ENCODE results near the gene TCERG1L.
"Not testable (repeated sequence)": the region's sequence is repeated elsewhere in the genome, so short reads cannot be mapped to it uniquely, and the experiment has no call there.

TCERG1L gene

DNA sequence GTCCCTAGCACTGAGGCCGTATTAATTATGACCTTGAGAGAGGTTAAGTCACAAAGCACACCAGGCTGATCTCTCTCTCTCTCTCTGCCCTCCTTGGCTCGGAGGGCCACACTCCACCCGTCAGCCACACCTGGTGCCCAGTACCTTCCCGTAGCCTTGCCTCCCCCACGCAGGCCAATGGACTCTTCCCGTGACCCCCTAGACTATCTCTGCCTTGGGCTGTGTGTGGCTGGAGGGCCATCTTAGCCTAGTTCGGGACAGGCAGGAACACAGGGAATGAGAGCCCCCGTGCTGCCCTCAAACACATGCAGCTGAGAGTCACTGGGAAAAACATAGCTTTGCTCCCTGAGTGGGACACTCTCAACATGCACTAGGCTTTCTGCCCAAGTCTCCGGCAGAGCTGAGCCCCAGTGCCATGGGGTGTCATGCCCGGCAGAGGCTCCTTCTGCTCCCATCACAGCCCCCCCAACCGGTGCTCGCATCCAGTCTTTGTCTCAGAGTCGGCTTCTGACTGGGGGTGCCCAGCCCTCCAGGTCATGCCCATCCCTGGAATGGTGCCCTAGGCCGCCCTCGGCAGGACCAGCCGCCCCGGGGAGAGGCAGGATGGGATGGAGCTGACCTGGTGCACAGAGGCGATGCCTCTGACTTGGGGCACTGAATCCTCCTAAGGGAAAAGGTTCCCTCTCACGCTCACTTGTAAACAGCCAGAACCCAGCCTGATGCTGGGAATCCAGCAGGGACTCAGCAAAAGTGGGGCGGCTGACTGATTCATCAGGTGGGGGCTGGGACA is 63.0 kb downstream of the TCERG1L start:
- DNase-seq (ENCODE audit: low read depth): no peak

DNA sequence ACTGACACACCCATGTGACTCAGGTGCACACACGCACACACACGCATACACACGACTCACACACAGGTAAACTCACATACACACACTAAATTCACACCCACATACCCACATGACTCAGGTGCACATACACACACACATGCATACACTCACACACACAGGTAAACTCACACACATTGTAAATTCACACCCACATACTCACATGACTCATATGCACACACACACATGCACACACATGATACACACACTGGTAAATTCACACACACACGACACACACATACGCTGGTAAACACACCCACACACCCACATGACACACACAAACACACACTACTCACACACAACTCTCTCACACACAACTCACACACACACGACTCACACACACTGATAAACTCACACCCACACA is 63.6 kb downstream of the TCERG1L start:
- DNase-seq (ENCODE audit: low read depth): no peak

DNA sequence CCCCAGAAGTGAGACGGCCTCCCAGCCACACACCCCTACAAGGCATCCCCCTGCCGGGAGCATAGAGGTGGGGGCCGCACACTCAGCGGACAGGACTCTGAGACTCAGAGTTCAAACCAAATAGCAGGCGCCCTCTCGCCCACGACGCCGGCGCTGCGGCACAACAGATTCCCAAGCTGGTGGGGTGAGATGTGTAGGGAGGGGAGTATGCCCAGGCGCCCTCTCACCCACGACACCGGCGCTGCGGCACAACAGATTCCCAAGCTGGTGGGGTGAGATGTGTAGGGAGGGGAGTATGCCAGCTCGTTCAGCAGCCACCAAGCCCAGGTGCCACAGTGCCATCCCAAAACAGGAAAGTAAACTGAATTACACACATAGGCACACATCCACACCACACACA is 64.7 kb downstream of the TCERG1L start:
- no peak for DNase-seq (ENCODE audit: low read depth)

DNA sequence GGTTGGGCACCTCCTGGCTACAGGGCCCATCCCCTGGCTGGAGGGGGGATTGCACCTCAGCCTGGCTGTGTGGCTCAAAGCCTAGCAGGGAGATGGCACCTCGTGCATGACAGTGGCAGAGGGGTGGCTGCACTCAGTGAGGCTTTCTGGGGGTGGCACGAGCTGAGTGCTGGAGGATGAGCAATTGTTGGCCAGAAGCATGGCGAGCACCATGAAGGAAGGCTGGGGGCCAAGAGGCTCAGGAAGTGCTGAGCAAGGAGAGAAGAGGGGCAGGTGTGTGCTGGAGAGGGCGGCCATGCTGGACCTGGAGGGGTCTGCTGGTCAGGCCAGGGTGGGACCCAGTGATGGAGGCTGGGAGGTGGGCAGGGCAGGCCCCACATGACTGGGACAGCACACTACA is 65.4 kb downstream of the TCERG1L start:
- no peak for DNase-seq (ENCODE audit: low read depth)

DNA sequence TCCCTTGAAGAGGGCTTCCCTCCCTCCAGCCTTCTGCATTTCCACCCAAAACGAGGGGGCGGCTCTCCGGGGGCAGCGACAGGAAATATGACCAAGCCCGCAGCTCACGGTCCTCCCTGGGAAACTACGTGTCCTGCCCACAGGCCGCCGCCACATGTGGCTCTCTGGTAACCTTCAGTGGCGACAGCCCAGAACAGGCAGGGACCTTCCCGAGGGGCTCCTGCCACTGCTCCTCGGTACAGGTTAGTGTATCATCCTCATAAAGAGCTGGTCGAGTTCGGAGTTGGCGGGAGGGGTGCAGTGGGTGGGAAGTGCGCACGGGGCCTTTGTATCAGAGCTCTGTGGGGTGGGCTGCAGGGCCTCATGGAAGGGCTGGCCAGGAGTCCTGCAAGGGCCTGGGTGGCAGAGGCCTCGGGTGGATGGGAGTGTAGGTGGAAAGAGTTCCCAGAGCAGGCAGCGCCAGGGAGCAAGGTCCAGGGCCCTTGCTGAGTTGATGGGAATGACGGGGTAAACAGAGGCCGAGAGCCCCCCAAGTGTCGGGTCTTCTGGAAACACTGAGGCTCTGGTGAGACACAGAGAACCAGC is 66.0 kb downstream of the TCERG1L start:
- no peak for DNase-seq (ENCODE audit: low read depth)

DNA sequence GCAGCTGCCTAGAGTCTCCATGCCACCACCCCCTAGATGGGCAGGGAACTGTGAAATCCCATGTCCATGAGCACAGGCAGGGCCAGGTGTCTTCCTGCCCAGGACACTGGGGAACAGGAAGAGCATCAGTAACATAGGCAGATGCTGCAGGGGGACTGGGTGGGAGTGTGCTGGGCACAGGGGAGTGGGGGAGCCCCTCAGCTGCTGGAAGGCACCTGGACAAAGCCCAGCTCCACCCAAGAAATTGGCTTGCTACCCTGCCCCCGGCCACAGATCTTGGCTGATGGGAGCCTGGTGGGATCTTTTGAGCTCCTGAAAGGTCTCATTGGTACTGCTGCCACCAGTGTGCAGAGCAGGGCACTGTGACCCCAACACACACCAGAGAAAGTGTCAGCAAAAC is 66.7 kb downstream of the TCERG1L start:
- DNase-seq (ENCODE audit: low read depth): no peak

DNA sequence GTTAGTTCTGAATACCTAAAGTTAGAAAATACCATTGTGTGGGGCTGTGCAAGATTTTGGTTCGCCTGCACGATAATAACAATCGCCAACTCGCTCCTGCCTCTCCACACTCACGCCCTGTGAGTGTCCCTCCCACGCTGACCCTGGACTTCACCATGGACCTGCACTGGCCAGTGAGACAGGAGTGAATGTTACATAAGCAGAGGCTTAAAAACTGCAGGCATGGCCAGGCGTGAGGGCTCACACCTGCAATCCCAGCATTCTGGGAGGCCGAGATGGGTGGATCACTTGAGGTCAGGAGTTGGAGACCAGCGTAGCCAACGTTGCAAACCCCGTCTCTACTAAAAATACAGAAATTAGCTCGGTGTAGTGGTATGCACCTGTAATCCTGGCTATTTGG is 68.4 kb downstream of the TCERG1L start:
- DNase-seq (ENCODE audit: low read depth): no peak

DNA sequence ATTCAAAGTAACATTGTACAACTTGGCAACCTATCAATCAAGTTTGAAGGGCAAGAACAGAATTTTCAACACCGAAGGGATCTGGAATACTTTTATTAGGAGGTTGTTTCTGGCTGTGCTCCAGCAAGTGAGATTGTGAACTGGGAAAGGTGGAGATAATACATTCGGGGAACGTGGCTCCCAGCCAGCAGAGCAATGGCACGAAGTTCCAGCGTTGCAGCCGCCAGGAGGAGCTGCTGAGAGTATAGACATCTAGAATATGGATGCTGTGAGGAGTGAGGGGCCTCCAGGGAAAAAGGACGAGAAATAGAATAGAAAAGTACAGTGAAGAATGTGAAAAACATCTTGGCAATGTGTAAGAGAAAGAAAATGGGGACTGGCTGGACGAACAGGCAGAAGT is 69.5 kb downstream of the TCERG1L start:
- no peak for DNase-seq (ENCODE audit: low read depth)

DNA sequence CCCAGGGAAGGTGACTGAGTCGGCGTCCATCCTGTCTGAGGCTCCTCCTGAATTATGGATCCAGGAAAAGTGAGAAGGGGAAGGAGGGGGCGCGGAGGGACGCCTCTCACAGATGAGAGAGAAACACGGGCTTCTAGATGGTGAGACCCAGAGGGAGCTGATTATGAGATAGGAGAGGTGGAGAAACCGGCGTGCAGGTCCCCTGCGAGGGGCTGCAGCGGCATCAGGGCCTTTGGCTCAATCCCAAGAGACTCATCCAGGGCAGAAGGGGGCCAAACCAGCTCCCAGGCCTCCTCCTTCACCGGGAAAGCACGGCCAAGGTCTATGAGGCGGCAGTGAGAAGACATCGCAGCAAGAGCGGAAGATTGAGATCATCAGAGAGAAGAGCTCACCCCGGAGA is 70.8 kb downstream of the TCERG1L start:
- DNase-seq (ENCODE audit: low read depth): no peak

DNA sequence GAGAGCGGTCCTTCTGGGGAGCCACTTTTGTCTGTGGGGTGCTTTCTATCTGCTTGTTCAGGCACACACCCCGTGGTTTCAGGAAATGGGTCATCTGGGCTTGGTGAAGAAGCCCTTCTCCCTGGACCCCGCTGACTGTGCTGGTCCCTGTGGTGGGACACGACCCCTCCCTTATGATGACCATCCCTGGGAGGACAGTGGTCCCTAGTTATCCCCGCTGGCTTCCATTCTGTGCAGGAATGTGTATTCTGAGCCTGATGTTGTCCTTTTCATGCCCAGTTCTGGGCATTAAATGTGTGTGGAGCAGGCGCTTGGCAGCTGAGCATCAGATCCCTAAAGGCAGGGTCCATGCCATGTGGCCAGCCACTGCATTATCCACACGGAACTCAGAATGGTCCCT is 71.6 kb downstream of the TCERG1L start:
- no peak for DNase-seq (ENCODE audit: low read depth)

DNA sequence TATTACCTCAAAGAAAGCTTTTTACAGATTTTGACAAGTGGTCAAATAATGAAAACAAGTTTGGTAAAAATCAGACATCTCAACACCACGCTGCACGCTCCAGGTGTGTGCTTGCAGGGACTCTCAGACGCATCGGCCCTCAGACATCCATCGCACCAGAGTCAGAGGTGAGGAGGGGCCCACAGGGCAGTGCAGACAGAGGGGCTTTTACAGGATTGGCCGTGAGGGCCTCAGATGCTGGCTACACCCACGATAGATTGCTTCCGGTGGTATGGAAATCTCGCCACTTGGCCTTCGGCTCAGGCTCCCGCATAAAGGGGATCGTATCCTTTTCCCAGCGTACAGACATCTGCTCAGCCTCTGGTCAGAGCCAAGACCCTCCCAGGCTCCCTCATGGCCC is 72.1 kb downstream of the TCERG1L start:
- DNase-seq (ENCODE audit: low read depth): no peak

DNA sequence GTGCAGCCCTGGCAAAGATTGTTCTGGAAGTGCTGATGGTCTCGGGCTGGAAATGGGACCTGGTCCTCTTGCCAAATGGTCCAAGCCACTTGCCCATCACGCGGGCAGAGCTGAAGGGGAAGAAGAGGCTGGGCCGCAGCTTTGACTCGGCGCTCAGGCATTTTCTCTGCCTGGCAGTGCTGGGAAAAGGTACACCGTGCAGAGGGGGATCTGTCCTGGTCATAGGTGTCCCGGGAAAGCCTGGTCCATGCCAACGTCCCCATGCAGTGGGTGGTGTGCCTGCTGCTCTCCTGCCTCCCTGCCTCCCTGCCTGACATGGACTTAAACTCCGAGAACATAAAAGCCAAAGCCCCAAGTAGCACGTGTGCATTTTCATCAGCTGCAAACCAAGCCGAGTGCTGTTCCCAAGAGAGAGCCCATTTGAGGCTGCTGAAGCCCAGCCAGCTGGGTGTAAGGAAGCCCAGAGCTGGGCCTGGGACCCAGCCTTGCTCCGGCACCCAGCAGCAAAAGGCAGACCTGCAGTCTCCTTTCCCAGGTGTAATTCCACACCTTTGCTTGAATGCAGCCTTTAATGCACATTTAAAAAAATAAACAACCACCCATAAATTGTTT is 72.7 kb downstream of the TCERG1L start:
- no peak for DNase-seq (ENCODE audit: low read depth)

DNA sequence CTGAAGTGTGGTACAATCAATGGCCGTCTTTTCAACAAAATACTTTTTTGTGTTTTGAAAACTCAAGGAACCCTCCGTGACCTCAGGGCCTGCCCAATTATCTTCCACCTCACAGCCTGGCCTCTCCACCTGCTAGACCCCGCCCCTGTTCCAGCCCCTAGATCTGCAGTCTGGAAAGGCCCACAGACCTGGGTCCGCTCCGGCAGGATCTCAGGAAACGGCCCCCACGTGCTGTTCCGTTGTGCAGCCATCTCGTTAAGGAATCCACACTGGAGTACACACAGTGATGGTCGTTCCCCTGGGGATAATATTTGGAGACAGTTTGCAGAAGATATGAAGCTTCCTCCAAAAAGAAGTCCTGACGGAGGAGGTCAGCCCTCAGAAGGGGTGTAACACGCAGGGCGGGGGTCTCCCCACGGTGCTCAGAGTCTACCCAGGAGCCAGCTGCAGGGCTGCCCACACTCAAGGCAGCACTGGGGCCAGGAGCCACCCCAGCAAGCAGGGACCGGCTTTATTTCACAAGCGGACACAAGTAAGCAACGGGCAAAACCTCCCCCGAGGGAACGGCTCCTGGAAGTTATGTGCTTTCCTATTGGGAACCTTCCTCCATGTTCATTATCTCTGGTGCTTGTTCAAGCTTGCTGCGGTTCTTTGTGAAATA is 73.4 kb downstream of the TCERG1L start:
- DNase-seq (ENCODE audit: low read depth): no peak

DNA sequence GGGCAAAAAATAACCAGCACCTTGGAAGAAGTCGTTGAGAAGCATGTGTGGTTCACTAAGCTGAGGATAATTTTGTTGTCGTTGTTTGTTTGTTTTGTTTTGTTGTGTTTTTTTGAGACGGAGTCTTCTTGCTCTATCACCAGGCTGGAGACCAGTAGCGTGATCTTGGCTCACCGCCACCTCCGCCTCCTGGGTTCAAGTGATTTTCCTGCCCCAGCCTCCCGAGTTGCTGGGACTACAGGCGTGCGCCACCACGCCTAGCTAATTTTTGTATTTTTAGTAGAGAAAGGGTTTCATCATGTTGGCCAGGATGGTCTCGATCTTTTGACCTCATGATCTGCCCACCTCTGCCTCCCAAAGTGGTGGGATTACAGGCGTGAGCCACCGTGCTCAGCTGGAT is 76.9 kb downstream of the TCERG1L start:
- not testable (repeated sequence) for DNase-seq (ENCODE audit: low read depth)

DNA sequence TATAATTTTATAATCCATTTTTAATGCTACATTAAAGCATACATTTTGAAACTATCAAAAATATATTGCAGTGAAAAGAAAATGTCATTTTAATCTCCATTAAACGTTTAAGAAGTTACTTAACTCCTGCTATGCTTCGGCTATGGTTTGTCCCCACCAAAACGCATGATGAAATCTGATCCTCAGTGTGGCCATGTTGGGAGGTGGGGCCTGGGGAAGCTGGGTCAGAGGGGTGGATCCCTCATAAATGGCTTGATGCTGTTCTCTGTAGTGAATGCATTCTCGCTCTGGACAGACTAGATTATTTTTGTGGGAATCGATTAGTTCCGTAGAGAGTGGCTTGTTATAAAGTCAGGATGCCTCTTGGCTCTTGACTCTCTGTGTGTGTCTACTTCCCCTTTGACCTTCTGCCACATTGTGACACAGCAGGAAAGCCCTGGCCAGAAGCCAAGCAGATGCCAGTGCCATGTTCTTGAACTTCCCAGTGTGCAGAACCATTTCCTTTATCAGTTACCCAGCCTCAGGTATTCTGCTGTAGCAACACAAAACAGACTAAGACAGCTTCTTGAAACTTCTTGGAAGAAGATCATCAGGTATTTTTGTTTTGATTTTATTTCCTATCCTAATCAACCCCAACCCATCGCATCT is 77.8 kb downstream of the TCERG1L start:
- DNase-seq (ENCODE audit: low read depth): no peak

DNA sequence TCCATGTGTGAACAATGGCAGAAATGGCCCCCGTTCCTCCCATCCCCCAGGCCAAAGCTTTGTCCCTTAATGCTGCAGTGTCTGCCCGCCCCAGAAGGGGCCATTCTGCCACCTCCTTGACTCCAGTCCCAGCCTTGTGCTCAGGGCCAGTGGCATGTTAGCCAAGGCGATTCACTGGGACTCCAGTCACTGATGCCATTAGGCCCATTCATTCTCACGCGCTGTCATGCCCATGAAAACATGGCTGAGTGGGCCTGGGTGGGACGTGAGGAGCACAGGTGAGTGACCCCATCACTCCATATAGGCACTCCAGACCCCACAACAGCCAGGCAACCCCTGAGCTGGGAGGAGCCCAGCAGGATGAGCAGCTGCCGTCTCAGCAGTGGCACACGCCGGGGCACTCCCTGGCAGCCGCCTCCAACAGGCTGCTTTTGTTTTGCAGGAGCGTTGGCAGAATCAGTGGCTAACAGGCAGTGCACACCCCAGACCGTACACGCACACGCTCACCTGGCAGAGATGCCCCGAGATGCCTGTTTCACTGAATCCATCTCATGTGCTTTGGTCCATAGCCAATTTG is 79.5 kb downstream of the TCERG1L start:
- no peak for DNase-seq (ENCODE audit: low read depth)

DNA sequence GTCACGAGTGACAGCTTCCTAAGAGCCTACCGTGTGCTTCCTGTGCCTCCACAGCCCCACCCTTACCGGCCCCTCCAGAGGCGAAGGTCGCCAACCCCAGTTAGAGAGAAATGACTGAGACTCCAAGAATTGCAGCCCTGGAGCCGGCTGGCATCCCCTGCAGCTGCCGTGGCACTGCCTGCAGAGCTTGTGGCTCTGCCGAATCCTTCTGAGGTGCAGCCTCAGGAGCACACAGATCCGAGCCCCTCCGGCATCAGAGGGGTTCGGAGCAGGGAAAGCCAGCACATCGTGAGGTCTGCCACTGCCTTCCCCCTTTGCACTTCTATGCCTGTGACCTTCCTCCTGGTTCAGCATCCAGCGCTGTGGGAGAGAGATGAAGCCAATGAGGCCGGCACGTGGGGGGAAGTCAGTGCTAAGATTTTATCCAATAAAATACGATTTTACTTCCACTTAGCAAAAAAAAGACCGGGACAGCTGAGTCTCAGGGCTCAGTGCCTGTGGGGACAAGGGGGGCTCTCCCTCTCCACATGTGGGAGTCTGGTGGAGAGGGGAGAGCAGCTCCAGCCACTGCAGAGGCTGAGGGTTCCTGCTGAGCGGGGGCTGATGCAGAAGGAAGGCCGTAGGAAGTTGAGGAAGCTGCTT is 80.1 kb downstream of the TCERG1L start:
- DNase-seq (ENCODE audit: low read depth): no peak

DNA sequence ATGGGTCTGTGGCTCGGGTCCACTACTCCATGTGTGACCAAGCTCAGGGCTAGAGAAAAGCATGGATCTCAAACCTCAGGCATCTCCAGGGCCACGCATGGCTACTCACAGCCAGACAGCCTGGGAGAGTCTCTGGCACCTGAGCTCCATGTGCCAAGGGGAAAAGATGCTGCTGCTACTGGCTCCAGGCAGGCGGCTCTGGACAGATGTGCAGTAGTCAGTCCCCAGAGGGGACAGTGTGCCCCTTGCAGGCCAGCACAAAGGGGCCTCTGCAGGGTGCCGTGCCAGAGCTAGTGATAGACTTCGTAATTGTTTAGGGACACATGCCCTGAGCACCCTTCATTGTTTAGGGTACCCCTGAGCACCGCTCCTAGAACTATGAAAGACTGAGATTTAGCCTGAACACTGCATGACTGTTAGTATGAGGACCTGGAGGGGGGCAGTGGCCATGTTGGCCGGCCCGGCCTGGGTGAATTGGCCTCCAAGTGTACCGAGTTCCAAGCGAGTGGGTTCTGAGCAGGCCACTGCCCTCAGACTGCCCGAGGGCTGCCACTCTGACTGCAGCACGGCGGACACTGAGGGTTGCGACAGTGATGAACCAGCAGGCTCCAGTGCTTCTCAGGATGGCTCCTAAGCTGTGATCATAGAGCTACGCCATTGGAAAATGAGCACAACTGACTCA is 80.7 kb downstream of the TCERG1L start:
- DNase-seq (ENCODE audit: low read depth): no peak

DNA sequence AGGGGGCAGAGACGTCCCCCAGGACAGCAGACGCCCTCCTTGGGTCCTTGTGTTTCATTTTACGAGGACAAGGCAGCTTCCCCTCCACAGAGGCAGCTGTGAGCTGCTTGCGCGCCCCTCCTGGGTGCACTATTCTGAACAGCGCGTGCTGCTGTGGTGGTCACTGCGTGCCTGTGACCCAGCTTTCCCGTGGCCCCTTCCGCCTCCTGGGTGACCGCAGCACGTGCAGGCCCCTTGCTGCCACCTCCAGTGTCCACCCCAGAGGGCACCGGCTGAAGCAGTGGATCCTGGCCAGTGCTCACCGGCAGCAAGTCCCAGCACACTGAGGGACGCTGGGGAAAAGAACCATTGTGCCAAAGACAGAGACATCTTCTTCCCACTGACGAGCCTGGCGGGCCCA is 81.4 kb downstream of the TCERG1L start:
- DNase-seq (ENCODE audit: low read depth): no peak

DNA sequence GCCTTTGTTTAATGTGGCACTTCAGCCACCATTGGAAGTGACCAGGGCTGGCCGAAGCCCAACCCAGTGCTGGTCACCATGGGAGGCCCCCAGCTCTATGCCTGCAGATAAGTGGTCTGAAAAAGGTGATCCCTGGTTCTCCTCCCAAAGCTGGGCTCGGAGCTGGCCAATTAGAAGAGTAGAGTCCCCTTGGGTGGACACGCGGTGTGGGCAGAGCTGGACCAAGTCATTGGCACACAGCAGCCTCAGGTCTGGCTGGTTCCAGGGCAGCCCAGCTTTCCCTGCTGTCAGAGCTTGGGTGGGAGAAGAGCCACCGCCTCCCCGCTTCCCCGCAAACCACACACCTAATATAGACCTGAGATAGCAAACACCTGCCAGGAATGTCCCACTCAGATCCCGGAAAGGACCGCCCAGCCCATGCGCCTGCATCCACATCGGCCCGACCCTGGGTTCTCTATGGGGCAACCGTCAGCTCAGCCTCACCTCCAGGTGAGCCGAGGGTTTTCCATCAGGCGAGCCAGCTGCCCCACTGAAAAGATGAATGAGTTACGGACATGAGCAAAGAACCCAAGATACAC is 84.3 kb downstream of the TCERG1L start:
- no peak for DNase-seq (ENCODE audit: low read depth)

Data from non-pigmented ciliary epithelial cell (primary cell).